Esophagus squamous epithelium (tissue), 4 donors: Measurements from ENCODE around the gene RAP1A.

Experiments
- CTCF ChIP-seq, 6 experiments: fragments of 450-650 bp in 4 of 6; fragments of 200-600 bp in 2 of 6; sonication (generic) in 2 of 6; IDR thresholded peaks; one replicate each; pipeline ENCODE4 v1.5.1; 2016 to 2019; ENCODE audit warnings: antibody characterized with exemption in 6 of 6, mild to moderate bottlenecking in 4 of 6, moderate library complexity in 4 of 6
- POLR2A ChIP-seq, 4 donors: fragments of 450-650 bp; IDR thresholded peaks; one replicate each; pipeline ENCODE4 v1.6.1; 2017; ENCODE audit warnings: antibody characterized with exemption in 4 of 4, mild to moderate bottlenecking in 4 of 4, moderate library complexity in 3 of 4

- TF ChIP-seq CTCF (IDR thresholded peaks at IDR 0.05): no peak
- TF ChIP-seq POLR2A (IDR thresholded peaks at IDR 0.05): no peak
Observed at GRCh38 chr1:111742938-111743549, 123.5 kb downstream of the RAP1A start.
